Panc1 (cell line): ENCODE results near the gene ENO4. TPM values are rescaled to one million over a fixed set of nuclear protein-coding genes. Genes with fewer than 3 reads are reported as not detected.

Experiments
- ATAC-seq: fragments of 200-7000 bp; cut with Tn5 transposase; 2 replicates; pipeline ENCODE4 v1.9.1; 2020; ENCODE audit warnings: mild to moderate bottlenecking, moderate library complexity
- BruUV-seq: library from RNA; stranded (reverse); fragments of 400-500 nt; replicated peaks from 2 replicates; lab custom pipeline; 2021; lab: Mats Ljungman, UMichigan
- CTCF ChIA-PET: fragments of 300-600 bp; sonication (Branson Sonifier 250); formaldehyde crosslinking; loops from one replicate; lab custom pipeline; 2022; ENCODE audit warnings: antibody characterized with exemption; lab: Charles Lee
- POLR2A ChIA-PET: fragments of 300-600 bp; sonication (Branson Sonifier 250); formaldehyde crosslinking; loops from one replicate; lab custom pipeline; 2022; ENCODE audit warnings: antibody characterized with exemption; lab: Charles Lee
- DNase-seq: peaks from one replicate; pipeline ENCODE4 v3.0.0-alpha.2; 2010; ENCODE audit warnings: low read depth, low spot score
- H3K27ac ChIP-seq: 2 replicates; pipeline ENCODE4 v1.5.1; 2011; ENCODE audit warnings: mild to moderate bottlenecking, low read length, inconsistent platforms
- H3K27me3 ChIP-seq: fragments of 200-500 bp; sonication (Bioruptor generic); 2 replicates; pipeline ENCODE4 v1.6.0; 2014; ENCODE audit warnings: low read length, inconsistent platforms; ENCODE audit not compliant: control insufficient read depth, insufficient read depth
- H3K36me3 ChIP-seq: fragments of 200-500 bp; sonication (Bioruptor generic); 2 replicates; pipeline ENCODE4 v1.5.1; 2014; ENCODE audit warnings: inconsistent platforms, mild to moderate bottlenecking, low read length, moderate library complexity; ENCODE audit not compliant: control insufficient read depth, insufficient read depth
- H3K4me1 ChIP-seq: 2 replicates; pipeline ENCODE4 v1.5.1; 2011; ENCODE audit warnings: inconsistent platforms, mild to moderate bottlenecking, low read length, moderate library complexity; ENCODE audit not compliant: control insufficient read depth, insufficient read depth
- H3K4me3 ChIP-seq, 2 experiments: 2 replicates each; pipeline ENCODE4 v1.5.1; 2011 to 2012; ENCODE audit warnings: low read depth in 2 of 2, low read length in 2 of 2, mild to moderate bottlenecking in 2 of 2, inconsistent platforms in 1 of 2, moderate library complexity in 1 of 2
- H3K9me3 ChIP-seq: fragments of 200-500 bp; sonication (Bioruptor generic); 2 replicates; pipeline ENCODE4 v1.5.1; 2014; ENCODE audit warnings: low read depth, mild to moderate bottlenecking, inconsistent platforms, low read length, moderate library complexity; ENCODE audit not compliant: control insufficient read depth, insufficient read depth
- POLR2AphosphoS5 ChIP-seq: IDR thresholded peaks from 2 replicates; pipeline ENCODE4 v1.6.1; 2012; ENCODE audit warnings: mild to moderate bottlenecking, low read depth, low read length, moderate library complexity
- SIN3A ChIP-seq: IDR thresholded peaks from 2 replicates; pipeline ENCODE4 v1.6.1; 2012; ENCODE audit warnings: low read depth, mild to moderate bottlenecking, low read length, moderate library complexity, borderline replicate concordance; ENCODE audit not compliant: insufficient read depth
- TCF7L2 ChIP-seq: IDR thresholded peaks from 2 replicates; pipeline ENCODE4 v1.6.1; 2011; ENCODE audit warnings: mild to moderate bottlenecking, low read depth, low read length, inconsistent platforms
- in situ Hi-C: cut with HindIII; loops from 2 replicates; pipeline ENCODE4 v1.10.0; 2016; ENCODE audit warnings: low sequenced_read_pairs, low pct_unique_long_range_greater_than_20kb
- intact Hi-C: fragments of 100-400 bp; cut with micrococcal nuclease; formaldehyde crosslinking; loops from one replicate; pipeline ENCODE4 v1.10.0; 2022; ENCODE audit not compliant: unreplicated experiment
- total RNA-seq: library from RNA; stranded (reverse); gene quantifications from one replicate; pipeline ENCODE4 v1.2.1, GENCODE V29; 2021; ENCODE audit not compliant: unreplicated experiment
- TF ChIP-seq, protein P1 (sequence below): fragments of 450-650 bp; IDR thresholded peaks from 2 replicates; pipeline ENCODE4 v1.5.1; 2017; ENCODE audit warnings: mild to moderate bottlenecking
- TF ChIP-seq, protein P2 (sequence below), 2 experiments: IDR thresholded peaks; 2 replicates each; pipeline ENCODE4 v1.6.1; 2011 to 2012; ENCODE audit warnings: low read depth in 2 of 2, control low read depth in 1 of 2, low read length in 1 of 2, mild to moderate bottlenecking in 1 of 2, moderate library complexity in 1 of 2; ENCODE audit not compliant: insufficient read depth in 1 of 2

ENO4 gene
- total RNA-seq, 1 experiment from 2014 or later = 0.15 TPM

DNA sequence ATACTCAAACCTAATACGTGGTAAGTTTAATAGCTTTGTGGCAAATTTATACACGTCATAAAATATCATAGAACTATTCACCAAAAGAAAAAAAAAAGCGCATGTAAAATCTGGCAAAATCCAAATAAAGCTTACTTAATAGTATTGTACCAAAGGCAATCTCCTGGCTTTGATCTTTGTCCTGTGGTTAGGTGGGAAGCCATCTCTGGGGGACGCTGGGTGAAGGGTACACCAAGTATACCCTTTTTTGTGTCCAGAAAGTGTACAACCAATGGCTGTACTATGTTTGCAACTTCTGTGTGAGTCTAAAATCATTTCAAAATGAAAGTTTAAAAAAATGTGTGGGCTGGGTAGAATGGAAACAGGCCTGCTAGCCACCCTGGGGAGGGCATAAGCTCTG, 47.6 kb upstream of the ENO4 start:
- Histone ChIP-seq H3K4me3 (no peak overlapping the region), H3K9me3 (no peaks in the 10 kb centered on the region), H3K27ac (no peak overlapping the region), H3K4me1 (no peaks in the 10 kb centered on the region), H3K27me3 (no peaks in the 10 kb centered on the region), H3K36me3 (no peaks in the 10 kb centered on the region)
- ATAC-seq (no peak), DNase-seq (no peak)
- CTCF ChIA-PET = interaction anchor here (0.7 to 1.2 kb wide), 2 partner anchors 36 to 373 kb away, joined by 3 to 7 read pairs; no protein-coding TSS in a partner anchor
- in situ Hi-C loops = no loop called here
- POLR2A ChIA-PET = no interaction called here
- TF ChIP-seq, protein P1, sequence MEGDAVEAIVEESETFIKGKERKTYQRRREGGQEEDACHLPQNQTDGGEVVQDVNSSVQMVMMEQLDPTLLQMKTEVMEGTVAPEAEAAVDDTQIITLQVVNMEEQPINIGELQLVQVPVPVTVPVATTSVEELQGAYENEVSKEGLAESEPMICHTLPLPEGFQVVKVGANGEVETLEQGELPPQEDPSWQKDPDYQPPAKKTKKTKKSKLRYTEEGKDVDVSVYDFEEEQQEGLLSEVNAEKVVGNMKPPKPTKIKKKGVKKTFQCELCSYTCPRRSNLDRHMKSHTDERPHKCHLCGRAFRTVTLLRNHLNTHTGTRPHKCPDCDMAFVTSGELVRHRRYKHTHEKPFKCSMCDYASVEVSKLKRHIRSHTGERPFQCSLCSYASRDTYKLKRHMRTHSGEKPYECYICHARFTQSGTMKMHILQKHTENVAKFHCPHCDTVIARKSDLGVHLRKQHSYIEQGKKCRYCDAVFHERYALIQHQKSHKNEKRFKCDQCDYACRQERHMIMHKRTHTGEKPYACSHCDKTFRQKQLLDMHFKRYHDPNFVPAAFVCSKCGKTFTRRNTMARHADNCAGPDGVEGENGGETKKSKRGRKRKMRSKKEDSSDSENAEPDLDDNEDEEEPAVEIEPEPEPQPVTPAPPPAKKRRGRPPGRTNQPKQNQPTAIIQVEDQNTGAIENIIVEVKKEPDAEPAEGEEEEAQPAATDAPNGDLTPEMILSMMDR = no peak
- TF ChIP-seq SIN3A (no peak), TCF7L2 (no peak), POLR2AphosphoS5 (no peak)
- TF ChIP-seq, protein P2, sequence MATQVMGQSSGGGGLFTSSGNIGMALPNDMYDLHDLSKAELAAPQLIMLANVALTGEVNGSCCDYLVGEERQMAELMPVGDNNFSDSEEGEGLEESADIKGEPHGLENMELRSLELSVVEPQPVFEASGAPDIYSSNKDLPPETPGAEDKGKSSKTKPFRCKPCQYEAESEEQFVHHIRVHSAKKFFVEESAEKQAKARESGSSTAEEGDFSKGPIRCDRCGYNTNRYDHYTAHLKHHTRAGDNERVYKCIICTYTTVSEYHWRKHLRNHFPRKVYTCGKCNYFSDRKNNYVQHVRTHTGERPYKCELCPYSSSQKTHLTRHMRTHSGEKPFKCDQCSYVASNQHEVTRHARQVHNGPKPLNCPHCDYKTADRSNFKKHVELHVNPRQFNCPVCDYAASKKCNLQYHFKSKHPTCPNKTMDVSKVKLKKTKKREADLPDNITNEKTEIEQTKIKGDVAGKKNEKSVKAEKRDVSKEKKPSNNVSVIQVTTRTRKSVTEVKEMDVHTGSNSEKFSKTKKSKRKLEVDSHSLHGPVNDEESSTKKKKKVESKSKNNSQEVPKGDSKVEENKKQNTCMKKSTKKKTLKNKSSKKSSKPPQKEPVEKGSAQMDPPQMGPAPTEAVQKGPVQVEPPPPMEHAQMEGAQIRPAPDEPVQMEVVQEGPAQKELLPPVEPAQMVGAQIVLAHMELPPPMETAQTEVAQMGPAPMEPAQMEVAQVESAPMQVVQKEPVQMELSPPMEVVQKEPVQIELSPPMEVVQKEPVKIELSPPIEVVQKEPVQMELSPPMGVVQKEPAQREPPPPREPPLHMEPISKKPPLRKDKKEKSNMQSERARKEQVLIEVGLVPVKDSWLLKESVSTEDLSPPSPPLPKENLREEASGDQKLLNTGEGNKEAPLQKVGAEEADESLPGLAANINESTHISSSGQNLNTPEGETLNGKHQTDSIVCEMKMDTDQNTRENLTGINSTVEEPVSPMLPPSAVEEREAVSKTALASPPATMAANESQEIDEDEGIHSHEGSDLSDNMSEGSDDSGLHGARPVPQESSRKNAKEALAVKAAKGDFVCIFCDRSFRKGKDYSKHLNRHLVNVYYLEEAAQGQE (IDR thresholded peaks at IDR 0.05; ENCODE audit: insufficient read depth in 1 of 2, low read depth in 2 of 2, low read length in 1 of 2) = no peak
- intact Hi-C loops = no loop called here
- no TSS peak for BruUV-seq

DNA sequence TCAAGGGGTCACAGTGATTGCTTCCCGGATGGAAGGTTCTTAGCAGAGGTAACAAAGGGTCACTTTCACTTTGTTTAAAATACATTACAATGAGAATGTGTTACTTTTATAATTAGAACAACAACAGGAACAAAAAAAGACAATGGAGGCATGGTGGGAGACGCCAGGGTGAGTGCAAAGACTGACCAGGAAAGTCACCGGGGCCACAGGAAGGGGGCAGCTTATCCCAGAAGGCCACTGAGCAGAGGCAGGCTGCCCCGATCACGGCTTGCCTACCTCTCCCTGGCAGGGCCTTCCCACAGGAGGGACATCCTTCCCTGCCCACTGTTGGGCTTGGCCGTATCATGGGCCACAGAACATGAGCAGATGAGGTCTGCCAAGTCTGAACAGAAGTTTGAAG, 46.8 kb upstream of the ENO4 start:
- ATAC-seq = no peak
- Histone ChIP-seq H3K27ac (no peak overlapping the region), H3K27me3 (no peaks in the 10 kb centered on the region), H3K36me3 (no peaks in the 10 kb centered on the region), H3K4me1 (no peaks in the 10 kb centered on the region), H3K4me3 (no peak overlapping the region), H3K9me3 (no peaks in the 10 kb centered on the region)
- DNase-seq = no peak
- intact Hi-C loops = no loop called here
- ChIA-PET CTCF (no interaction called here), POLR2A (no interaction called here)
- BruUV-seq = no TSS peak
- in situ Hi-C loops = no loop called here
- no peak for TF ChIP-seq POLR2AphosphoS5
- no peak for TF ChIP-seq SIN3A
- TF ChIP-seq, protein P1 = no peak
- no peak for TF ChIP-seq TCF7L2
- TF ChIP-seq, protein P2 (IDR thresholded peaks at IDR 0.05; ENCODE audit: insufficient read depth in 1 of 2, low read depth in 2 of 2, low read length in 1 of 2) = no peak
